Naive thymus-derived CD4-positive, alpha-beta T cell (primary cell): ENCODE data around the gene WDR37. TPM values are rescaled to one million over a fixed set of nuclear protein-coding genes. Genes with fewer than 3 reads are reported as not detected.

Source experiments
- ATAC-seq: fragments of 150-1000 bp; cut with Tn5 transposase; 2 replicates; pipeline ENCODE4 v1.10.0; 2021; ENCODE audit warnings: mild to moderate bottlenecking, moderate library complexity
- CTCF ChIA-PET: fragments of 350-600 bp; sonication (Branson Sonifier 250); formaldehyde crosslinking; loops from one replicate; lab custom pipeline; 2021; ENCODE audit warnings: antibody characterized with exemption; lab: Charles Lee
- POLR2A ChIA-PET: fragments of 350-600 bp; sonication (Branson Sonifier 250); formaldehyde crosslinking; loops from one replicate; lab custom pipeline; 2021; ENCODE audit warnings: antibody characterized with exemption, inconsistent platforms; lab: Charles Lee
- DNase-seq, 9 donors: peaks; one replicate each; pipeline versions ENCODE4 v3.0.0 to v3.0.0-alpha.2; 2020 to 2022; ENCODE audit warnings: mixed read lengths in 1 of 9
- H3K27ac ChIP-seq: one replicate; pipeline ENCODE4 v1.7.0; 2013; ENCODE audit warnings: mild to moderate bottlenecking, low read depth, low read length, moderate library complexity
- H3K27me3 ChIP-seq, 2 donors: one replicate each; pipeline ENCODE4 v1.7.0; 2013; ENCODE audit warnings: low read length in 2 of 2, mild to moderate bottlenecking in 2 of 2, moderate library complexity in 2 of 2; ENCODE audit not compliant: control insufficient read depth in 2 of 2, insufficient read depth in 2 of 2
- H3K36me3 ChIP-seq, 3 experiments: 1 replicate in 2 of 3; 2 replicates in 1 of 3; pipeline ENCODE4 v1.7.0; 2013; ENCODE audit warnings: low read length in 3 of 3, mild to moderate bottlenecking in 3 of 3, moderate library complexity in 1 of 3; ENCODE audit not compliant: insufficient read depth in 3 of 3, control insufficient read depth in 2 of 3
- H3K4me1 ChIP-seq, 2 donors: one replicate each; pipeline ENCODE4 v1.7.0; 2013; ENCODE audit warnings: low read length in 2 of 2, mild to moderate bottlenecking in 2 of 2, moderate library complexity in 1 of 2; ENCODE audit not compliant: control insufficient read depth in 2 of 2, insufficient read depth in 2 of 2
- H3K4me3 ChIP-seq: 2 replicates; pipeline ENCODE4 v1.7.0; 2013; ENCODE audit warnings: mild to moderate bottlenecking, low read length
- H3K9me3 ChIP-seq, 3 experiments: 1 replicate in 2 of 3; 2 replicates in 1 of 3; pipeline ENCODE4 v1.7.0; 2013; ENCODE audit warnings: low read length in 3 of 3; ENCODE audit not compliant: control insufficient read depth in 2 of 3
- H3K27ac Mint-ChIP-seq, 9 donors: one replicate each; pipeline ENCODE4 v1.8.0; 2020 to 2022; ENCODE audit warnings: mixed read lengths in 9 of 9, mild to moderate bottlenecking in 8 of 9, moderate library complexity in 5 of 9, inconsistent platforms in 2 of 9
- H3K27me3 Mint-ChIP-seq, 5 donors: one replicate each; pipeline ENCODE4 v1.8.0; 2021 to 2022; ENCODE audit warnings: mixed read lengths in 5 of 5, mild to moderate bottlenecking in 1 of 5
- H3K36me3 Mint-ChIP-seq, 5 donors: one replicate each; pipeline ENCODE4 v1.8.0; 2020 to 2022; ENCODE audit warnings: mixed read lengths in 5 of 5, mild to moderate bottlenecking in 3 of 5, inconsistent platforms in 1 of 5
- H3K4me1 Mint-ChIP-seq, 7 donors: one replicate each; pipeline ENCODE4 v1.8.0; 2020 to 2022; ENCODE audit warnings: mixed read lengths in 7 of 7, mild to moderate bottlenecking in 3 of 7, inconsistent platforms in 1 of 7
- H3K4me3 Mint-ChIP-seq, 10 donors: one replicate each; pipeline ENCODE4 v1.8.0; 2020 to 2022; ENCODE audit warnings: mild to moderate bottlenecking in 10 of 10, mixed read lengths in 10 of 10, moderate library complexity in 6 of 10, inconsistent platforms in 2 of 10
- H3K9me3 Mint-ChIP-seq, 11 donors: one replicate each; pipeline ENCODE4 v1.8.0; 2020 to 2022; ENCODE audit warnings: mixed read lengths in 11 of 11, mild to moderate bottlenecking in 4 of 11, inconsistent platforms in 1 of 11, moderate library complexity in 1 of 11
- intact Hi-C, 2 donors: fragments of 100-400 bp; cut with micrococcal nuclease; formaldehyde crosslinking; loops; one replicate each; pipeline ENCODE4 v1.15.1; 2023
- polyA plus RNA-seq, 2 donors: library from polyadenylated mRNA; unstranded; fragments of 300-500 nt; fragmentation: Illumina TruSeq; gene quantifications; one replicate each; pipeline ENCODE4 v1.2.3, GENCODE V29; 2021
- total RNA-seq, 6 experiments: library from RNA in 5 of 6; stranded (reverse) in 5 of 6; gene quantifications; 1 replicate in 5 of 6; 2 replicates in 1 of 6; pipeline ENCODE4 v1.2.3 and lab custom pipeline; 2021 to 2026

WDR37 gene
- total and polyA plus RNA-seq, 7 experiments from 2014 or later, result 16.9 to 52.6 (median 35.8) TPM

GRCh38 chr10:1048732-1049424 lies 7.3 kb upstream of the WDR37 start, which contains the start of gene IDI1:
IDI1 (minus strand) TSS chr10:1049119; CDS start chr10:1049003, 116 bp downstream.
- DNase-seq, result peak; percentile 96 to 98 (median 97)
- Histone ChIP-seq H3K27me3 (no peaks in the 10 kb centered on the region), H3K4me3 (peak within 1 kb of the TSS; percentile 89), H3K27ac (peak within 1 kb of the TSS; percentile 99), H3K36me3 (peaks cover 0 to 6% (median 0%) of the 10 kb centered on the region in 3 experiments), H3K4me1 (peaks cover 38 to 50% of the 10 kb centered on the region in 2 donors), H3K9me3 (no peaks in the 10 kb centered on the region)
- intact Hi-C loops, result loop anchor here (1.0 to 10.0 kb wide), 7 partner anchors 7 to 912 kb away; partner anchors contain the start of genes GTPBP4 (in 2 of the 2), LARP4B (in 2 of the 2) and WDR37 (in 2 of the 2)
- Mint-ChIP-seq H3K27ac (peak within 1 kb of the TSS; percentile 95 to 99 (median 98)), H3K4me1 (peaks cover 39 to 75% (median 70%) of the 10 kb centered on the region in 7 donors), H3K27me3 (no peaks in the 10 kb centered on the region), H3K9me3 (peaks cover 0 to 2% (median 0%) of the 10 kb centered on the region in 11 donors), H3K36me3 (peaks cover 0 to 20% (median 6%) of the 10 kb centered on the region in 5 donors), H3K4me3 (peak within 1 kb of the TSS; percentile 92 to 98 (median 94))
- ChIA-PET CTCF (interaction anchor here (0.5 kb wide), 1 partner anchor 62 kb away, joined by 5 read pairs; no protein-coding TSS in a partner anchor), POLR2A (interaction anchor here (0.6 to 3.0 kb wide), 14 partner anchors 8 to 259 kb away, joined by 3 to 27 read pairs (median 5); partner anchors contain the start of genes GTPBP4 and LARP4B)
- peak; percentile 89 for ATAC-seq

- CTCF ChIA-PET, result interaction anchor here (0.5 to 0.7 kb wide), 2 partner anchors 12 to 61 kb away, joined by 3 to 6 read pairs; no protein-coding TSS in a partner anchor
Observed at GRCh38 chr10:1049425-1049958, 6.7 kb upstream of the WDR37 start.

GRCh38 chr10:1050145-1050544 lies 6.0 kb upstream of the WDR37 start:
- intact Hi-C loops, result no loop called here
- CTCF ChIA-PET, result interaction anchor here (0.5 to 0.7 kb wide), 3 partner anchors 12 to 60 kb away, joined by 3 to 6 read pairs (median 4); no protein-coding TSS in a partner anchor
- Histone ChIP-seq H3K27ac (peak overlapping the region; percentile 99), H3K9me3 (no peaks in the 10 kb centered on the region), H3K36me3 (peaks cover 0 to 6% (median 0%) of the 10 kb centered on the region in 3 experiments), H3K4me1 (peaks cover 43 to 50% of the 10 kb centered on the region in 2 donors), H3K4me3 (peak overlapping the region; percentile 89), H3K27me3 (no peaks in the 10 kb centered on the region)
- POLR2A ChIA-PET, result interaction anchor here (1.0 to 3.0 kb wide), 3 partner anchors 9 to 63 kb away, joined by 6 to 27 read pairs (median 13); partner anchors contain the start of gene GTPBP4
- Mint-ChIP-seq H3K9me3 (peaks cover 0 to 2% (median 0%) of the 10 kb centered on the region in 11 donors), H3K4me3 (peak overlapping the region; percentile 92 to 98 (median 94)), H3K27ac (peak overlapping the region; percentile 95 to 99 (median 98)), H3K36me3 (peaks cover 0 to 15% (median 6%) of the 10 kb centered on the region in 5 donors), H3K27me3 (no peaks in the 10 kb centered on the region), H3K4me1 (peaks cover 32 to 75% (median 70%) of the 10 kb centered on the region in 7 donors)
- ATAC-seq (no peak), DNase-seq (peak in 5 of 9 donors; percentile 20 to 51 (median 30))

More at GRCh38 chr10:1049425-1049958, 6.7 kb upstream of the WDR37 start:
- H3K4me3 ChIP-seq, result peak overlapping the region; percentile 89
- H3K36me3 ChIP-seq, result peaks cover 0 to 6% (median 0%) of the 10 kb centered on the region in 3 experiments
- DNase-seq (no peak), ATAC-seq (no peak)
- POLR2A ChIA-PET, result interaction anchor here (0.6 to 3.0 kb wide), 11 partner anchors 10 to 259 kb away, joined by 3 to 27 read pairs (median 6); partner anchors contain the start of genes GTPBP4 and LARP4B
- Mint-ChIP-seq H3K27ac (peak overlapping the region; percentile 95 to 99 (median 98)), H3K36me3 (peaks cover 0 to 17% (median 6%) of the 10 kb centered on the region in 5 donors), H3K4me1 (peaks cover 33 to 75% (median 70%) of the 10 kb centered on the region in 7 donors), H3K4me3 (peak overlapping the region; percentile 92 to 98 (median 94)), H3K27me3 (no peaks in the 10 kb centered on the region), H3K9me3 (peaks cover 0 to 2% (median 0%) of the 10 kb centered on the region in 11 donors)
- H3K27ac ChIP-seq, result peak overlapping the region; percentile 99
- H3K4me1 ChIP-seq, result peaks cover 41 to 50% of the 10 kb centered on the region in 2 donors
- no peaks in the 10 kb centered on the region for H3K9me3 ChIP-seq
- no peaks in the 10 kb centered on the region for H3K27me3 ChIP-seq
- intact Hi-C loops, result loop anchor here (1.0 to 10.0 kb wide), 6 partner anchors 13 to 913 kb away; partner anchors contain the start of genes GTPBP4 (in 2 of the 2) and LARP4B (in 2 of the 2)

- Mint-ChIP-seq H3K4me3 (peak overlapping the region; percentile 92 to 98 (median 94)), H3K27ac (peak overlapping the region; percentile 68 to 99 (median 96)), H3K9me3 (peaks cover 0 to 2% (median 0%) of the 10 kb centered on the region in 11 donors), H3K36me3 (peaks cover 0 to 15% (median 6%) of the 10 kb centered on the region in 5 donors), H3K27me3 (no peaks in the 10 kb centered on the region), H3K4me1 (peaks cover 29 to 75% (median 69%) of the 10 kb centered on the region in 7 donors)
- no peaks in the 10 kb centered on the region for H3K9me3 ChIP-seq
- H3K27me3 ChIP-seq, result no peaks in the 10 kb centered on the region
- peaks cover 0 to 6% (median 0%) of the 10 kb centered on the region in 3 experiments for H3K36me3 ChIP-seq
- peak overlapping the region; percentile 99 for H3K27ac ChIP-seq
- ChIA-PET POLR2A (interaction anchor here (2.6 to 3.0 kb wide), 2 partner anchors 9 to 63 kb away, joined by 13 to 27 read pairs; partner anchors contain the start of gene GTPBP4), CTCF (interaction anchor here (0.7 kb wide), 1 partner anchor 52 kb away, joined by 4 read pairs; no protein-coding TSS in a partner anchor)
- intact Hi-C loops, result no loop called here
- DNase-seq, result peak in 7 of 9 donors; percentile 38 to 70 (median 51)
- no peak overlapping the region for H3K4me3 ChIP-seq
- peaks cover 44 to 54% of the 10 kb centered on the region in 2 donors for H3K4me1 ChIP-seq
- ATAC-seq, result no peak
Observed at GRCh38 chr10:1050554-1050953, 5.6 kb upstream of the WDR37 start.

GRCh38 chr10:1054684-1055083 lies 1.5 kb upstream of the WDR37 start:
- peak overlapping the region; percentile 88 for H3K27ac ChIP-seq
- H3K27me3 Mint-ChIP-seq, result no peaks in the 10 kb centered on the region
- H3K4me3 ChIP-seq, result peak overlapping the region; percentile 82
- DNase-seq (no peak), ATAC-seq (no peak)
- CTCF ChIA-PET, result no interaction called here
- peaks cover 0 to 14% (median 0%) of the 10 kb centered on the region in 3 experiments for H3K36me3 ChIP-seq
- no peaks in the 10 kb centered on the region for H3K9me3 Mint-ChIP-seq
- intact Hi-C loops, result loop anchor here in 1 of 2 donors (5.0 kb wide), 1 partner anchor 917 kb away; the partner anchor contains the start of gene ZMYND11
- POLR2A ChIA-PET, result interaction anchor here (1.0 to 1.4 kb wide), 2 partner anchors 13 to 67 kb away, joined by 3 to 9 read pairs; partner anchors contain the start of gene GTPBP4
- peaks cover 0 to 26% (median 6%) of the 10 kb centered on the region in 5 donors for H3K36me3 Mint-ChIP-seq
- peak overlapping the region; percentile 64 to 98 (median 74) for H3K4me3 Mint-ChIP-seq
- H3K4me1 ChIP-seq, result peaks cover 48 to 55% of the 10 kb centered on the region in 2 donors
- no peaks in the 10 kb centered on the region for H3K27me3 ChIP-seq
- H3K9me3 ChIP-seq, result no peaks in the 10 kb centered on the region
- H3K4me1 Mint-ChIP-seq, result peaks cover 40 to 87% (median 79%) of the 10 kb centered on the region in 7 donors
- peak overlapping the region in 8 of 9 donors; percentile 13 to 97 (median 64) for H3K27ac Mint-ChIP-seq
